Prostate gland (tissue), 2 donors: ENCODE results near the gene ALG3. TPM values are rescaled to one million over a fixed set of nuclear protein-coding genes. Genes with fewer than 3 reads are reported as not detected.

Experiments
- DNase-seq: peaks from one replicate; pipeline ENCODE4 v3.0.0-alpha.2; 2019; ENCODE audit warnings: low spot score
- H3K27ac ChIP-seq, 2 donors: fragments of 200-600 bp; sonication (generic); 2 replicates each; pipeline ENCODE4 v1.5.1; 2017 to 2019
- H3K27me3 ChIP-seq: fragments of 200-600 bp; sonication (generic); replicated peaks from 2 replicates; pipeline ENCODE4 v1.5.1; 2019; ENCODE audit not compliant: insufficient read depth
- H3K36me3 ChIP-seq, 2 donors: fragments of 200-600 bp; sonication (generic); 1 replicate in 1 of 2; 2 replicates in 1 of 2; pipeline versions ENCODE4 v1.5.1 to v1.8.1; 2017 to 2019
- H3K4me1 ChIP-seq: fragments of 200-600 bp; sonication (generic); replicated peaks from 2 replicates; pipeline ENCODE4 v1.5.1; 2019
- H3K4me3 ChIP-seq, 2 donors: fragments of 200-600 bp; sonication (generic); 2 replicates each; pipeline ENCODE4 v1.5.1; 2017 to 2019
- H3K9me3 ChIP-seq: fragments of 200-600 bp; sonication (generic); 2 replicates; pipeline ENCODE4 v1.5.1; 2017
- CTCF ChIP-seq, 4 experiments: fragments of 200-600 bp in 2 of 4; fragments of 450-650 bp in 2 of 4; sonication (generic) in 2 of 4; IDR thresholded peaks; 1 replicate in 3 of 4; 2 replicates in 1 of 4; pipeline ENCODE4 v1.5.1; 2016 to 2019; ENCODE audit warnings: antibody characterized with exemption in 4 of 4, mild to moderate bottlenecking in 2 of 4, moderate library complexity in 2 of 4
- POLR2A ChIP-seq: fragments of 450-650 bp; IDR thresholded peaks from one replicate; pipeline ENCODE4 v1.6.1; 2016; ENCODE audit warnings: antibody characterized with exemption, mild to moderate bottlenecking
- POLR2AphosphoS5 ChIP-seq: sonication (generic); formaldehyde crosslinking; IDR thresholded peaks from one replicate; pipeline ENCODE4 v1.6.1; 2017; ENCODE audit warnings: antibody characterized with exemption
- WGBS: methylation state at CpG from one replicate; pipeline ENCODE4 v1.1.5; 2018; 5-methylcytosine and 5-hydroxymethylcytosine counted together
- intact Hi-C: fragments of 100-400 bp; cut with DNase I; formaldehyde crosslinking; loops from one replicate; pipeline ENCODE4 v1.14.2; 2022
- microRNA counts, 2 donors: library from miRNA; unstranded; fragments of <30 nt; microRNA quantifications; one replicate each; lab custom pipeline; 2016 to 2017
- microRNA-seq: library from miRNA; unstranded; fragments of <30 nt; microRNA quantifications from one replicate; pipeline ENCODE4, GENCODE V29; 2016
- small RNA-seq, 2 donors: library from RNA; depleted of rRNA; stranded (forward); fragments of <200 nt; gene quantifications; one replicate each; pipeline ENCODE3, GENCODE V24; 2016
- total RNA-seq, 2 donors: library from RNA; depleted of rRNA; stranded (reverse); fragments of >200 nt; gene quantifications; one replicate each; pipeline ENCODE4 v1.1.0, GENCODE V29; 2016

ALG3 gene
- total RNA-seq, 2 donors from 2014 or later: 78.4 to 79.4 TPM

GRCh38 chr3:184192889-184193288 is 55.9 kb downstream of the ALG3 start:
- Histone ChIP-seq H3K27me3 (no peaks in the 10 kb centered on the region), H3K4me1 (peaks cover 3% of the 10 kb centered on the region), H3K4me3 (no peak overlapping the region), H3K27ac (no peak overlapping the region), H3K9me3 (no peaks in the 10 kb centered on the region), H3K36me3 (peaks cover 13 to 38% of the 10 kb centered on the region in 2 donors)
- WGBS: 96% methylated on average over 10 of the region's 10 CpGs
- no peak for DNase-seq
- TF ChIP-seq POLR2AphosphoS5 (no peak), POLR2A (no peak), CTCF (IDR thresholded peaks at IDR 0.05) (no peak)
- intact Hi-C loops: no loop called here

MicroRNAs encoded within 50 kb of the gene (microRNA counts, 767-probe panel; counts per million panel counts)
- microRNA hsa-miR-1224-3p (lab: Ali Mortazavi, UCI): 0 to 431 counts per million in 2 donors
- 431 to 1,274 counts per million in 2 donors for microRNA hsa-miR-1224-5p (lab: Ali Mortazavi, UCI)

Small RNA genes lying within 50 kb of the gene (microRNA-seq; reads per million reads assigned to microRNA genes)
- gene MIR1224: 3.4 reads per million, percentile 38 among the genes with 10 or more reads in this experiment

Small RNA genes lying within 50 kb of the gene (small RNA-seq; reads per million reads assigned to genes)
- 0.19 to 1.2 reads per million in 2 donors for gene MIR1224

Other genes with a start within 250 kb of the ALG3 start
- 10 to 100 TPM; 17.9 to 43.6 TPM for gene ABCC5, start 231.1 kb downstream of the ALG3 start, total RNA-seq
- not detected for gene HTR3D, start 217.2 kb downstream of the ALG3 start, total RNA-seq
- under 1 TPM in 1 of 2 donors, not detected in 1; 0.50 TPM for gene HTR3C, start 195.9 kb downstream of the ALG3 start, total RNA-seq
- not detected for gene HTR3E, start 151.9 kb downstream of the ALG3 start, total RNA-seq
- 10 to 100 TPM; 54.9 to 61.5 TPM for gene EIF2B5, start 113.6 kb downstream of the ALG3 start, total RNA-seq
- gene DVL3, start 93.6 kb downstream of the ALG3 start, total RNA-seq: 10 to 100 TPM; 61.7 to 95.1 TPM
- 100 to 1,000 TPM; 183 to 307 TPM for gene AP2M1, start 74.1 kb downstream of the ALG3 start, total RNA-seq
- gene ABCF3, start 62.8 kb downstream of the ALG3 start, total RNA-seq: 100 to 1,000 TPM in 1 of 2 donors, 10 to 100 TPM in 1; 62.9 to 103 TPM
- 1 to 10 TPM in 1 of 2 donors, under 1 TPM in 1; 0.46 to 7.8 TPM for gene VWA5B2, start 19.4 kb downstream of the ALG3 start, total RNA-seq
- 1 to 10 TPM; 6.1 TPM for gene EEF1AKMT4, start 710 bp upstream of the ALG3 start, total RNA-seq
- gene CAMK2N2, start 12.6 kb upstream of the ALG3 start, total RNA-seq: under 1 TPM in 1 of 2 donors, not detected in 1; 0.82 TPM
- gene ECE2, start 27.1 kb upstream of the ALG3 start, total RNA-seq: under 1 TPM in 1 of 2 donors, not detected in 1; 0.57 TPM
- gene PSMD2, start 50.3 kb upstream of the ALG3 start, total RNA-seq: 100 to 1,000 TPM; 230 to 272 TPM
- 100 to 1,000 TPM; 331 to 370 TPM for gene EIF4G1, start 65.6 kb upstream of the ALG3 start, total RNA-seq
- gene FAM131A, start 88.6 kb upstream of the ALG3 start, total RNA-seq: 10 to 100 TPM; 22.0 to 71.0 TPM
- 10 to 100 TPM in 1 of 2 donors, 1 to 10 TPM in 1; 4.9 to 47.5 TPM for gene CLCN2, start 112.6 kb upstream of the ALG3 start, total RNA-seq
- gene POLR2H, start 112.7 kb upstream of the ALG3 start, total RNA-seq: 10 to 100 TPM; 62.7 to 89.2 TPM
- not detected for gene THPO, start 129.2 kb upstream of the ALG3 start, total RNA-seq
- 1 to 10 TPM; 2.5 to 8.0 TPM for gene CHRD, start 131.1 kb upstream of the ALG3 start, total RNA-seq